Endothelial cell (in vitro differentiated cells): ENCODE data around the gene ARHGEF11. TPM values are rescaled to one million over a fixed set of nuclear protein-coding genes. Genes with fewer than 3 reads are reported as not detected.

Experiments
- DNase-seq: peaks from one replicate; pipeline ENCODE4 v3.0.0; 2021; ENCODE audit warnings: low spot score
- H3K27ac Mint-ChIP-seq: one replicate; pipeline ENCODE4 v1.8.0; 2021; ENCODE audit warnings: mixed read lengths, inconsistent platforms; ENCODE audit not compliant: unreplicated experiment
- H3K27me3 Mint-ChIP-seq: one replicate; pipeline ENCODE4 v1.8.0; 2021; ENCODE audit warnings: mild to moderate bottlenecking, moderate library complexity, mixed read lengths, inconsistent platforms; ENCODE audit not compliant: unreplicated experiment
- H3K36me3 Mint-ChIP-seq: one replicate; pipeline ENCODE4 v1.8.0; 2021; ENCODE audit warnings: mild to moderate bottlenecking, low read depth, mixed read lengths, inconsistent platforms; ENCODE audit not compliant: unreplicated experiment
- H3K4me1 Mint-ChIP-seq: one replicate; pipeline ENCODE4 v1.8.0; 2021; ENCODE audit warnings: mild to moderate bottlenecking, mixed read lengths, inconsistent platforms; ENCODE audit not compliant: unreplicated experiment
- H3K4me3 Mint-ChIP-seq: one replicate; pipeline ENCODE4 v1.8.0; 2021; ENCODE audit warnings: mild to moderate bottlenecking, mixed read lengths, inconsistent platforms; ENCODE audit not compliant: unreplicated experiment
- H3K9me3 Mint-ChIP-seq: one replicate; pipeline ENCODE4 v1.8.0; 2021; ENCODE audit warnings: mixed read lengths, inconsistent platforms; ENCODE audit not compliant: unreplicated experiment
- total RNA-seq: library from RNA; stranded (reverse); fragmentation: NEBNext Ultra II Directional; extraction: Animal tissue kit (Norgen Biotek cat#: 25700); gene quantifications from one replicate; pipeline ENCODE4 v1.2.1, GENCODE V29; 2021; ENCODE audit not compliant: unreplicated experiment
- TF ChIP-seq, protein P1 (sequence below): fragments of 200-600 bp; sonication (generic); IDR thresholded peaks from one replicate; pipeline ENCODE4 v1.5.0; 2021; ENCODE audit warnings: antibody characterized with exemption; ENCODE audit not compliant: unreplicated experiment

The ARHGEF11 gene
- total RNA-seq, 1 donor from 2014 or later: 48.4 TPM

DNA sequence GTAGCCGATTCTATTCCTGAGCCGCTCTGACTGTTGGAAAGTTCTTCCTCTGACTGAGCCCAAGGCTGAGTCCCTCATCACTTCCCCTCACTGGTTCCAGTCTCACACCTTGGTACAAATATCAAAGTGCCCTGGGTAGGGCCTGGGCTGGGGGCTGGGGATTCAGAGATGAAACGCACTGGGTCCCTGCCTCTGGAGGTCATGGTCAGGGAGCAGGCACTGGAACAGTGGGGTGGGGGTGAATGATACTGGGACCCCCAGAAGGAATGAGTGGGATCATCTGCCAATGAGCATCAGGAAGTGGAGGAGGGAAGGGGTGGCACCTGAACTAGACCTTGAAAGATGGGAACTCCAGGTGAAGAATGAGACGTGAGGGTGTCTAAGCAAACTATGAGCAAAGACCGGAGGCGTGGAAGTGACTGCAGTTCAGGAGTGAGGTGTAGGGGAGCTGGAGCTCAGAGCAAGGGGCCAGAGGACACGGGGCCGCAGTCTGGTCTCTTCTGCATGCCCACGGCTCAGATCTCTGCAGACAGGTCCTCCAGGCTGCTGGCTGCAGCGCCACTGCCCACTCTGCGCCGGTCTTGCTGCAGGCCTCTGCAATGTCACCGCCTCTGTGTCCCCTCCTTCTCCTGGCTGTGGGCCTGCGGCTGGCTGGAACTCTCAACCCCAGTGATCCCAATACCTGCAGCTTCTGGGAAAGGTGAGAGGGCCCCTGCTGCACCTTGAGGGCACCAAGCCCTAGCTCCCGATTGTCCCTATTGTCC lies 142.0 kb downstream of the ARHGEF11 start:
- Mint-ChIP-seq H3K9me3 (no peaks in the 10 kb centered on the region), H3K36me3 (peaks cover 26% of the 10 kb centered on the region), H3K4me1 (peaks cover 58% of the 10 kb centered on the region), H3K27ac (no peak overlapping the region), H3K27me3 (peaks cover 16% of the 10 kb centered on the region), H3K4me3 (peak overlapping the region; percentile 66)
- TF ChIP-seq, protein P1, sequence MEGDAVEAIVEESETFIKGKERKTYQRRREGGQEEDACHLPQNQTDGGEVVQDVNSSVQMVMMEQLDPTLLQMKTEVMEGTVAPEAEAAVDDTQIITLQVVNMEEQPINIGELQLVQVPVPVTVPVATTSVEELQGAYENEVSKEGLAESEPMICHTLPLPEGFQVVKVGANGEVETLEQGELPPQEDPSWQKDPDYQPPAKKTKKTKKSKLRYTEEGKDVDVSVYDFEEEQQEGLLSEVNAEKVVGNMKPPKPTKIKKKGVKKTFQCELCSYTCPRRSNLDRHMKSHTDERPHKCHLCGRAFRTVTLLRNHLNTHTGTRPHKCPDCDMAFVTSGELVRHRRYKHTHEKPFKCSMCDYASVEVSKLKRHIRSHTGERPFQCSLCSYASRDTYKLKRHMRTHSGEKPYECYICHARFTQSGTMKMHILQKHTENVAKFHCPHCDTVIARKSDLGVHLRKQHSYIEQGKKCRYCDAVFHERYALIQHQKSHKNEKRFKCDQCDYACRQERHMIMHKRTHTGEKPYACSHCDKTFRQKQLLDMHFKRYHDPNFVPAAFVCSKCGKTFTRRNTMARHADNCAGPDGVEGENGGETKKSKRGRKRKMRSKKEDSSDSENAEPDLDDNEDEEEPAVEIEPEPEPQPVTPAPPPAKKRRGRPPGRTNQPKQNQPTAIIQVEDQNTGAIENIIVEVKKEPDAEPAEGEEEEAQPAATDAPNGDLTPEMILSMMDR: no peak
- DNase-seq: no peak

- TF ChIP-seq, protein P1: no peak
- H3K4me3 Mint-ChIP-seq: no peak overlapping the region
- H3K27ac Mint-ChIP-seq: peak overlapping the region; percentile 57
- no peak for DNase-seq
- peaks cover 69% of the 10 kb centered on the region for H3K4me1 Mint-ChIP-seq
- peaks cover 20% of the 10 kb centered on the region for H3K27me3 Mint-ChIP-seq
- no peaks in the 10 kb centered on the region for H3K9me3 Mint-ChIP-seq
- H3K36me3 Mint-ChIP-seq: peaks cover 26% of the 10 kb centered on the region
These were observed 143.3 kb downstream of the ARHGEF11 start for GRCh38 chr1:156901966-156902915.

DNA sequence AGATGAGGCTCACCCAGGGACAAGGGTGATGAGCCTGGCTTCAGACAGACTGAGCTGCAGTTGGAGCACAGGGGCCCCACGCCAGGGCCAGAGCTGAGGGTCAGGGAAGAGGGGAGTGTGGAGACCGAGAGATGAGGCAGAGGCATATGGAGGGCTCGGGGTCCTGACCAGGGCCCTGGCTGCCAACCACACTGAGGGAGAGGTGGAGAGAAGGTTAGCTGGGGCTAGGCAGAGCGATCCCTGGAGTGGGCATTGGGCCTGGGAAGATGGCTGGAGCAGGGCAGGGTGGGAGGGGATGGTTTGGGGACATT lies 144.0 kb downstream of the ARHGEF11 start:
- peaks cover 22% of the 10 kb centered on the region for H3K27me3 Mint-ChIP-seq
- peaks cover 21% of the 10 kb centered on the region for H3K36me3 Mint-ChIP-seq
- DNase-seq: no peak
- H3K4me1 Mint-ChIP-seq: peaks cover 68% of the 10 kb centered on the region
- TF ChIP-seq, protein P1: no peak
- peak overlapping the region; percentile 56 for H3K4me3 Mint-ChIP-seq
- peak overlapping the region; percentile 41 for H3K27ac Mint-ChIP-seq
- no peaks in the 10 kb centered on the region for H3K9me3 Mint-ChIP-seq

DNA sequence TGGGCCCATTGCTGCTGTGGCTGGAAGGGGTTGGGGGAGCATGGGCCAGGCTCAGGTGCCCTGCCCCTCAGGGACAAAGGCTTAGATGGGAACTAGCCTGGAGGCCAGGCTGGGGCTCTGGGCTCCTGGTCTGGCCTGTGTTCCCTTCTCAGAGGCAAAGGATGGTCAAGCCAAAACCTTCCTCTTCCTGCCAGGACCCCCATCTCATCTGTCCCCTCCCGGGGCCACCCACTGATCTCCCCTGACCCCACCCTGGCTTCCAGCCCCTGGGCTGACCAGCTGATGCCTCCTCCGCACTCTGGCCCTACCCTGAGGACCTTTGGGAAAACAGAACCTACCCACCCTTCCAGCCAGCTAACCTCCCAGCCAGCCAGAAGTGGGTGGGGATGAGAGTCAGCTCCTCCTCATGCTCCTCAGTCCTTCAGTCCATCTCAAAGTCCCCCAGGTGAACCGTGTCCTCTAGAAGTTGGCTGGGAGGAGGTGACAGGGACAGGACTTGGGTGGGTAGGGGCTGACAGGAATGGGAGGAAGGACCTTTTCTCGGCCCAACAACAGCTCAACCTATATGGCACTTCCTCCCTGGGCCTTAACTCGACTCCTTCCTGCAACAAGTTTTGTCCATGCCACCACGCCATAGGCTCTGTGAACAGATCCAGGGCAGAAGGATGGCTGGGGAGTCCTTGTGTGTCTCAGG lies 144.5 kb downstream of the ARHGEF11 start:
- DNase-seq: no peak
- Mint-ChIP-seq H3K4me1 (peaks cover 73% of the 10 kb centered on the region), H3K9me3 (no peaks in the 10 kb centered on the region), H3K4me3 (peak overlapping the region; percentile 56), H3K27me3 (peaks cover 22% of the 10 kb centered on the region), H3K36me3 (peaks cover 21% of the 10 kb centered on the region), H3K27ac (peak overlapping the region; percentile 41)
- TF ChIP-seq, protein P1: no peak
